NT2/D1 (cell line): ENCODE results near the gene SNX10.

Experiments used
- DNase-seq: peaks from one replicate; pipeline ENCODE4 v3.0.0-alpha.2; 2011; ENCODE audit warnings: low read depth, low spot score
- H3K27me3 ChIP-seq: 2 replicates; pipeline ENCODE4 v1.6.0; 2011; ENCODE audit warnings: mild to moderate bottlenecking; ENCODE audit not compliant: insufficient read length, insufficient read depth
- H3K36me3 ChIP-seq: 2 replicates; pipeline ENCODE4 v1.6.1; 2011; ENCODE audit warnings: mild to moderate bottlenecking, low read length, mixed read lengths; ENCODE audit not compliant: insufficient read depth, insufficient read length
- H3K4me1 ChIP-seq: 2 replicates; pipeline ENCODE4 v1.5.1; 2011; ENCODE audit not compliant: insufficient read depth, insufficient read length
- H3K4me3 ChIP-seq: 2 replicates; pipeline ENCODE4 v1.5.1; 2011; ENCODE audit warnings: low read depth; ENCODE audit not compliant: insufficient read length
- H3K9ac ChIP-seq: 2 replicates; pipeline ENCODE4 v1.6.0; 2011; ENCODE audit warnings: low read depth; ENCODE audit not compliant: insufficient read length
- H3K9me3 ChIP-seq: 2 replicates; pipeline ENCODE4 v1.5.1; 2011; ENCODE audit warnings: mild to moderate bottlenecking, low read length; ENCODE audit not compliant: insufficient read depth
- SUZ12 ChIP-seq: IDR thresholded peaks from 2 replicates; pipeline ENCODE4 v1.6.1; 2011; ENCODE audit not compliant: insufficient read length, insufficient read depth; ENCODE audit errors: extremely low read depth
- YY1 ChIP-seq: IDR thresholded peaks from 2 replicates; pipeline ENCODE4 v1.6.1; 2011; ENCODE audit not compliant: insufficient read length, insufficient read depth
- ZNF274 ChIP-seq: IDR thresholded peaks from 2 replicates; pipeline ENCODE4 v1.6.1; 2011; ENCODE audit warnings: mild to moderate bottlenecking, low read depth, low read length

The SNX10 gene

DNA sequence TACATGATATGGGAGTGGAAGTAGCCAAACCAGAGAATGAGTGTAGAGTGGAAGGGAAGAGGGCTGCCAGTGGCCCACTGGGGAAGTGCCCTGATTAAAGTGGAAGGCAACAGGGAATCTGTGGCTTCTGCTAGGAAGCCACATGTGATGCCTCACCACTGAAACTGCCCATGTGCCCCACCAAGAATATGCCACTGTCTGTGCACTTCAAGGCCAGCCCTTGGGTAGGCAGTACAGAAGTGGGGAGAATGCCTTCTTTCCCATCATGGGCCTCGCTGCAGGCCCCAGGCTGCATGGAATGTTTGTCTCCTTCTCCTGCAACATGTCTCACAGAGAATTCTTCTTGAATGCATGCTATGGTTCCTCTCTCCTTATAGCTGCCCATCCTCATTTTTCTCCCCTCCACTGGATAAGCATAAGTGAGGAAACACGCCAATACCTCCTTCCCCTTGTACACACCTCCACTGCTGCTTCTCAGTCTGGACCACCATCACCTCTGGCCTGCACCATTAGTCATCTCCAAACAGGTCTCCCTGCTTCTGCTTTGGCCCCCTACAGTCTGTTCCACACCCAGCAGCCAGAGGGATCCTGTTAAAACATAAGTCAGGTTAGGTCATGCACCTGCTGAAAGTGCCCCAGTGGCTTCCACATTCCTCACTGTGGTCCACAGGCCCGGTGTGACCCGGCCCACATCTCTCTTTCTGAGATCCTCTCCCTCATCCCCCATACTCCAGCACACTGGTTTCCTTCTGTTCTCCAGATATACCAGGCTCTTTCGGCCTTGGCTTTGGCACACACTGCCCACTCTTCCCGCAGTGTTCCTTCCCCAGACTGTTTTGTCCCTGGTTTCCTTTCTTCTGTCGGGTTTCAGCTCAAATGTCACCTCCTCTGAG, 37.1 kb downstream of the SNX10 start:
- Histone ChIP-seq H3K9me3 (no peaks in the 10 kb centered on the region; the same call in 1 of the 2 replicates), H3K36me3 (no peaks in the 10 kb centered on the region), H3K4me1 (no peaks in the 10 kb centered on the region), H3K27me3 (no peaks in the 10 kb centered on the region), H3K4me3 (no peak overlapping the region), H3K9ac (no peak overlapping the region)
- DNase-seq, result no peak
- TF ChIP-seq YY1, result no peak
- no peak for TF ChIP-seq ZNF274
- TF ChIP-seq SUZ12, result no peak

DNA sequence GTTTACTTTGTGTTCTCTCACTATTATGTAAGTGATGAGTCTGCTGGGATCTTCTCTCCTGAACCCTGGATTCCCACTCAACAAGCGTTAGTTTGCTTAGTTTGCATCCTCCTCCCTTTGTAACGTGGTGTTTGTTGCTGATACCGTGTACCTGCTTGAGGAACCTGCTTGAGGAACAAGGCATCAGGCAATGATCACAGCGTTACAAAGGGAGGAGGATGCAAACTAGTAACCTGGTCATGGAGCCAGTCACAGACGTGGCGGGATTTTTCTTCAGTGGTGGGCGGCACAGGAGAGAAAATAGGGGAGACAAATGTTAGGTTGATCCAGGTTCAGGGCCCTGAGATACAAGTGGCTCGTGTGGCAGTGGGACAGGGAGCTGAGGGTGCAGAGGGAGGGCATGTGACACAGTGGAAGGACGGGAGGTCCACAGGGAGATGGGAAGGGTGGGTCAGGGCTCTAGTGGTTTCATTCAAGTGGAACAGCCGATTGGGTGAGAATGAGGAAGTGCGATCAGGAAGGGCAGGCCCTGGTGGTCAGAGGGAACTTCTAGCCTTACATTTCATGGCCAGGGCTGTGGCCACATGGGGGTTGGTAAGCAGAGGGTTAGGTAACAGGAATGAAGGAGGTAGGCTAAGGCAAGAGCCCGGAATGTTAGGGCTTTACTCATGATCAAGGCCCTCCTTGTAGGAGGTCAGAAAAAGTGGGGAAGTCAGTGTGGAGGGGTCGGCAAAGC, 38.0 kb downstream of the SNX10 start:
- H3K4me3 ChIP-seq, result no peak overlapping the region
- H3K9ac ChIP-seq, result no peak overlapping the region
- no peaks in the 10 kb centered on the region for H3K4me1 ChIP-seq
- TF ChIP-seq SUZ12 (no peak), YY1 (no peak), ZNF274 (no peak)
- H3K9me3 ChIP-seq, result no peaks in the 10 kb centered on the region; the same call in 1 of the 2 replicates
- H3K27me3 ChIP-seq, result no peaks in the 10 kb centered on the region
- no peaks in the 10 kb centered on the region for H3K36me3 ChIP-seq
- DNase-seq, result no peak

DNA sequence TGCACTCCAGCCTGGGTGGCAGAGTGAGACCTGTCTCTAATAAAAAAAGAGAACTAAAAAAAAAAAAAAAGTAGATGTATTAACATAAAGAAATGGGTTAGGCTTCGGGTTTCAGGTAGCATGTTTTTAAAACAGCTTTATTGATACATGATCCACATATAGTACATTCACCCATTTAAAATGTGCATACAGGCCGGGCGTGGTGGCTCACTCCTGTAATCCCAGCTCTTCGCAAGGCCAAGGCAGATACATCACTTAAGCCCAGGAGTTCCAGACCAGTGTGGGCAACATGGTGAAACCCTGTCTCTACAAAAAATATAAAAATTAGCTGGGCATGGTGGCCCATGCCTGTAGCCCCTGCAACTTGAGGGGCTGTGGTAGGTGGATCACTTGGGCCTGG, 39.5 kb downstream of the SNX10 start:
- DNase-seq, result no peak
- Histone ChIP-seq H3K27me3 (no peaks in the 10 kb centered on the region), H3K4me3 (no peak overlapping the region), H3K9ac (no peak overlapping the region), H3K9me3 (no peaks in the 10 kb centered on the region; the same call in 1 of the 2 replicates), H3K4me1 (no peaks in the 10 kb centered on the region), H3K36me3 (no peaks in the 10 kb centered on the region)
- TF ChIP-seq YY1 (no peak), SUZ12 (no peak), ZNF274 (no peak)

DNA sequence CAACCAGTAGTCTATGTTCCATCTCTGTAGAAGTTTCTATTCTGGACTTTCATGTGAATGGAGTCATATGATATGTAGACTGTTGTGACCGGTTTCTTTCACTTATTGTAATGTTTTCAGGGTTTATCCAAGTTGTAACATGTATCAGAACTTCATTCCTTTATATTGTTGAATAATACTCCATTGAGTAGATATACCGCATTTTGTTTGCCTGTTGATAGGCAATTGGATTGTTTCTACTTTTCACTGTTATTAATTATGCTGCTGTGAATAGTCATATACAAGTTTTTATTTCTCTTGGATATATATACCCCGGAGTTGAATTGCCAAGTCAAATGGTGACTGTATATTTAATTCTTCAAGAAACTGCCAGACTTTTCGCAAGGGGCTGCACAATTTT, 40.1 kb downstream of the SNX10 start:
- Histone ChIP-seq H3K4me1 (no peaks in the 10 kb centered on the region), H3K4me3 (no peak overlapping the region), H3K9me3 (no peaks in the 10 kb centered on the region; the same call in 1 of the 2 replicates), H3K27me3 (no peaks in the 10 kb centered on the region), H3K36me3 (no peaks in the 10 kb centered on the region), H3K9ac (no peak overlapping the region)
- no peak for DNase-seq
- TF ChIP-seq YY1, result no peak
- no peak for TF ChIP-seq SUZ12
- TF ChIP-seq ZNF274, result no peak

DNA sequence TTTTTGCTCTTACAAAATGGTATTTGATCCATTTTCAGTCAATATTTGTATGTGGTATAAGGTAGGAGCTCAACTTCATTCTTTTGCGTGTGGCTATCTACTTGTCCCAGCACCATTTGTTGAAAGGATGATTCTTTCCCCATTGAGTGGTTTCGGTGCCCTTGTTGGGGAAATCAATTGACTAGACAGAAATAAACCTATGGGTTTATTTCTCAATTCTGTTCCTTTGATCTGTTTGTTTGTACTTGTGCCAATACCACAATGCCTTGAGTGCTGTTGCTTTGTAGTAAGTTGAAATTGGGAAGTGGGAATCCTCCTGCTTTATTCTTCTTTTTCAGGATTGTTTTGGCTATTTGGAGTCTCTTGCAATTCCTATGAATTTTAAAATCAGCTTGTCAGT, 41.0 kb downstream of the SNX10 start:
- H3K4me3 ChIP-seq, result no peak overlapping the region
- H3K4me1 ChIP-seq, result no peaks in the 10 kb centered on the region
- H3K36me3 ChIP-seq, result no peaks in the 10 kb centered on the region
- H3K9ac ChIP-seq, result no peak overlapping the region
- no peaks in the 10 kb centered on the region for H3K27me3 ChIP-seq
- TF ChIP-seq YY1 (no peak), ZNF274 (no peak), SUZ12 (no peak)
- no peaks in the 10 kb centered on the region; the same call in 1 of the 2 replicates for H3K9me3 ChIP-seq
- no peak for DNase-seq

DNA sequence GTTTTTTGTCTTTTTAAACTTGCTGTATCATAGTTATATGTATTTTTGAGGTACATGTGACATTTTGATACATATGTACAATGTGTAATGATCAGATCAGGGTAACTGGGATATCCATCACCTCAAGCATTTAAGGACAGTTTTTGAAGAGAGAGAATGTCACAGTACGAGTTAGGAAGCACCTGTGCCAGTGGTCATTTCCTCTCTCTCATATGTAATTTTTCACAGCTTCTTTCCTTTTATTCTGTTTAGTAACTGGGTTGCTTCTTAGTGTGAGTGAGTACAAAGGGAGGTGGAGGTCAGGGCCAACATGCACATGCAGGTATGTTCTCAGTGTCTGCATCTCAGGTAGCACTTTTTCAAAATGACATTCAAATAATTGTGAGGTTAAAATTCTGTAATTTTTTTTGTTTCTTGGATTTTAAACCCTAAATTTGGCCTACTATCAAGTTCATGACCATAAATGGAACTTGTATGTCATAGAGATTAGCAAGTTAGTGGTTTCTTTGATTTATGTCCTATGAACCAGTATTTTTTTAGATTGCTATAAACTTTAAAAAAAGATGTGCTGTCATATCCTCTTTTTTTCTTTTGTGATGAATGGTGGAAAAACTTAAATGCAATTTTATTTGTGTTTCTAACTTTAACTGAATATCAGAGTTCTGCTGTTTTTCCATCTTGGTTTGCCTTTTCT, 42.7 kb downstream of the SNX10 start:
- Histone ChIP-seq H3K9ac (no peak overlapping the region), H3K4me1 (no peaks in the 10 kb centered on the region), H3K4me3 (no peak overlapping the region), H3K27me3 (no peaks in the 10 kb centered on the region), H3K36me3 (no peaks in the 10 kb centered on the region), H3K9me3 (no peaks in the 10 kb centered on the region; the same call in 1 of the 2 replicates)
- TF ChIP-seq YY1, result no peak
- no peak for TF ChIP-seq SUZ12
- no peak for TF ChIP-seq ZNF274
- no peak for DNase-seq

DNA sequence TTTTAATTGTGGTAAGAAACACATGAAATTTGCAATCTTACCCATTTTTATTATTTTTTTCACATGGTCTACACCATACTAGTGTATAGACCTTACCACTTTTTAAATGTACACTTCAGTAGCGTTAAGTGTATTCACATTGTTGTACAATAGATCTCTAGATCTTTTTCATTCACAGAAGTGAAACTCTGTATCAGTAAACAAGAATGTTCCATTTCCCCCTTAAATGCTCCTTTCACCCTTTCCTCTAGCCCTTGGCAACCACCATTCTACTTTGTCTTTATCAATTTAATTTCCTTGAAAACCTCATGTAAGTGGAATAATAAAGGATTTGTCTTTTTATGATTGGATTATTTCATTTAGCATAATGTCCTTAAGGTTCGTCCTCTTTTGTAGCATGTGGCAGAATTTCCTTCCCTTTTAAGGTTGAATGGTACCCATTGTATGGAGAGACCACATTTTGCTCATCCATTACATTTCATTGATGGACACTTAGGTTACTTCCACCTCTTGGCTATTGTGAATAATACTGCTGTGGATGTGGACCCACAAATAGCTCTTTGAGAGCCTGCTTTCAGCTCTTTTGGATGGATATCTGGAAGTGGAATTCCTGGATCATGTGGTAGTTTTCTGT, 45.7 kb downstream of the SNX10 start:
- TF ChIP-seq SUZ12 (no peak), ZNF274 (no peak), YY1 (no peak)
- H3K9me3 ChIP-seq, result no peaks in the 10 kb centered on the region; the same call in 1 of the 2 replicates
- no peak overlapping the region for H3K9ac ChIP-seq
- no peaks in the 10 kb centered on the region for H3K36me3 ChIP-seq
- H3K4me1 ChIP-seq, result no peaks in the 10 kb centered on the region
- H3K4me3 ChIP-seq, result no peak overlapping the region
- no peak for DNase-seq
- H3K27me3 ChIP-seq, result no peaks in the 10 kb centered on the region
